T-helper 1 cell treated with Interleukin-12 subunit alpha and Interleukin-12 subunit beta and Interleukin-4 antibody, amounts not matched to agents 30 ng/mL and 1 ng/mL, for 36 hours (primary cell): ENCODE data around the gene TRPM2. TPM values are rescaled to one million over a fixed set of nuclear protein-coding genes. Genes with fewer than 3 reads are reported as not detected.

Experiments used
- intact Hi-C: fragments of 100-400 bp; cut with micrococcal nuclease; formaldehyde crosslinking; loops from one replicate; pipeline ENCODE4 v1.15.1; 2024
- total RNA-seq: library from RNA; stranded (reverse); gene quantifications from 2 replicates; pipeline ENCODE4 v1.2.3, GENCODE V29; 2022

TRPM2 gene
- total RNA-seq, 1 donor from 2014 or later = 35.2 TPM

GRCh38 chr21:44370786-44371410 is 17.5 kb downstream of the TRPM2 start:
- intact Hi-C loops = no loop called here

- intact Hi-C loops = no loop called here
Observed at GRCh38 chr21:44371596-44371995, 18.2 kb downstream of the TRPM2 start.

- intact Hi-C loops = no loop called here
Observed at GRCh38 chr21:44372616-44373015, 19.2 kb downstream of the TRPM2 start.

GRCh38 chr21:44374601-44375280 is 21.3 kb downstream of the TRPM2 start:
- intact Hi-C loops = no loop called here

GRCh38 chr21:44375281-44375651 is 21.8 kb downstream of the TRPM2 start:
- intact Hi-C loops = no loop called here

GRCh38 chr21:44375761-44376241 is 22.4 kb downstream of the TRPM2 start:
- intact Hi-C loops = no loop called here

GRCh38 chr21:44376606-44377005 is 23.2 kb downstream of the TRPM2 start:
- intact Hi-C loops = no loop called here

GRCh38 chr21:44377201-44377921 is 23.9 kb downstream of the TRPM2 start:
- intact Hi-C loops = no loop called here

GRCh38 chr21:44377922-44378645 is 24.7 kb downstream of the TRPM2 start:
- intact Hi-C loops = no loop called here

GRCh38 chr21:44378646-44379514 is 25.5 kb downstream of the TRPM2 start:
- intact Hi-C loops = no loop called here

- intact Hi-C loops = no loop called here
Observed at GRCh38 chr21:44379515-44379848, 26.1 kb downstream of the TRPM2 start.

- intact Hi-C loops = no loop called here
Observed at GRCh38 chr21:44379991-44380865, 26.8 kb downstream of the TRPM2 start.

- intact Hi-C loops = no loop called here
Observed at GRCh38 chr21:44380876-44381275, 27.5 kb downstream of the TRPM2 start.

- intact Hi-C loops = no loop called here
Observed at GRCh38 chr21:44381874-44382273, 28.5 kb downstream of the TRPM2 start.

GRCh38 chr21:44382536-44382935 is 29.1 kb downstream of the TRPM2 start:
- intact Hi-C loops = no loop called here

- intact Hi-C loops = no loop called here
Observed at GRCh38 chr21:44383216-44383615, 29.8 kb downstream of the TRPM2 start.

GRCh38 chr21:44384968-44385367 is 31.5 kb downstream of the TRPM2 start:
- intact Hi-C loops = no loop called here

GRCh38 chr21:44389335-44389734 is 35.9 kb downstream of the TRPM2 start:
- intact Hi-C loops = no loop called here

- intact Hi-C loops = no loop called here
Observed at GRCh38 chr21:44390886-44391285, 37.5 kb downstream of the TRPM2 start.
